Measurements from ENCODE around the gene EIF1. TPM values are rescaled to one million over a fixed set of nuclear protein-coding genes. Genes with fewer than 3 reads are reported as not detected.

The EIF1 gene
- total RNA-seq, 4 donors from 2014 or later: 563 to 1,496 (median 636) TPM

DNA sequence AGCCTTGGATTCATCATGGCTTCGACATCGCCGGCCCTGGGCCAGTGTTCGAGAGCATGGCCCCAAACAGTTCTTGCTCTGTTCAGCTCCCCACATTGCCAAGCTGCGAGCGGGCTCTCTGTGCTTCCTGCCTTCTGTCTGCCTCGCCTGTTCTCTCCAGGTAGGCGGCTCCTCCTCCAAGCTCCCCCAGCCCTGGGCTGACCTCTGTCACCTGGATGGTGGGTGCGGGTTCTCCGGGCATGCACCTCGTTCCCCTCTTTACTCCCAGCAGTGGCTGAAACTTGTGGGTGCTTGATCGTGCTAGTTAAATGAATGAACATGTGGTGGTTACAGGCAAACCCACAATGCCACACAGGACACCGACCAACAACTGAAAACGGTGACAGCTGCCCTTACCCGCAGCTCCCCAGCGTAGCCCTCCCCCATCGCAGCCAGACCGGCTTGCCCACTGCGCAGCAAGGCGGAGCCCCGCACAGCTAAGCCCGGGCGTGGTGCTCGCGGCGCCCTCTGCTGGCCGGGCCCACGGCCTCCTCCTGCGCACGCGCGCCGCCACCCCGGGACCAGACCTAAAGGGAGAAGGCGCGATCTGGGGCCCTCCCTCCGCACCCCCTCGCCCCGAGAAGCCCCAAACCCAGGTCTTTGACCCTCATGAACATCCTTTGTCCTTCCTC is 23.0 kb upstream of the EIF1 start:
- no peak for TF ChIP-seq CTCF (IDR thresholded peaks at IDR 0.05; ENCODE audit: low read depth)

GRCh38 chr17:41666237-41666641 is 22.4 kb upstream of the EIF1 start:
- TF ChIP-seq CTCF (IDR thresholded peaks at IDR 0.05; ENCODE audit: low read depth): no peak

DNA sequence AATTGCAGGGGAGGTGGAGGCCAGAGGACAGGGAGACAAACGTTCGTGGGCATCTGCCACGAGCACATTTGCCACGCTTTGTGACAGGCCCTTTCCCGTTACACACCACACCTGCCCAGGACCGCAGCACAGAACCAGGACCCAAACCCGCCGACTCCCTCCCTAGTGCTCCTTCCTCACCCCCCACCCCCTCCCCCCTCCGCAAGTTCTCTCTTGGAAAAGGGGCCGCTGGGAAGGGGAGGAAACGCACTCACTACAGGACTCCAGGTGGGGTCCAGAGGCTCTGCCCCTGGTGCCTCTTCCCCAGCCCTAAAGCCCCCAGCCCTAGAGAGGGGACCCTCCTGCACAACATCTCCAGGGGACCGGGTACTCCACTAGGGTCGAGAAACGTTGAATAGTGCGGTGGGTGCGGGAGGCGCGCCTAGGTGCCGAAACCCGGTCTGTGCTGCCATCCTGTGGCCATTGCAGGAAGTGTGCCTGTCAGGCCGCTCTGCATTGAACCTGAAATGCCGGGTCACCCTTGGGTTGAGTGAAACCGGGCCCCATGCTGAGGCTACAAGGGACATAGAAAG is 21.9 kb upstream of the EIF1 start:
- TF ChIP-seq CTCF (IDR thresholded peaks at IDR 0.05; ENCODE audit: low read depth): no peak

GRCh38 chr17:41667280-41668041 is 21.2 kb upstream of the EIF1 start:
- no peak for TF ChIP-seq CTCF (IDR thresholded peaks at IDR 0.05; ENCODE audit: low read depth)

GRCh38 chr17:41672153-41672552 is 16.5 kb upstream of the EIF1 start:
- TF ChIP-seq CTCF (IDR thresholded peaks at IDR 0.05; ENCODE audit: low read depth): no peak

DNA sequence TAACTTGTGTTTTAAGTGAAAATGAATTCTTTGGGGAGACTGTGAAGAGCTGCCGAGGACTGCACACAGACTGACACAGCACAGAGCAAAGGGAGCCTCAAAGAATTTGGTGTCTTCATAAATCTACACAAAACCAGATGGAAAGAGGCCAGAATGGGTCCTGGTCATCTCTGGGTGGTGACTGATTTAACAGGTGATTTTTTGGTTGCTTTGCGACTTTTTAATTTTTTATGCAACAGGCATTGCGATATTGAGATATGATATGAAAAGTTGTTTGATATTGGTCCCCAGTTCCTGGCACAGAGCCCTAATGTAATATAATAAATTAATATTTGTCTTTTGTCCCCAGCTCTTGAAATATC is 12.6 kb upstream of the EIF1 start:
- no peak for TF ChIP-seq CTCF (IDR thresholded peaks at IDR 0.05; ENCODE audit: low read depth)

DNA sequence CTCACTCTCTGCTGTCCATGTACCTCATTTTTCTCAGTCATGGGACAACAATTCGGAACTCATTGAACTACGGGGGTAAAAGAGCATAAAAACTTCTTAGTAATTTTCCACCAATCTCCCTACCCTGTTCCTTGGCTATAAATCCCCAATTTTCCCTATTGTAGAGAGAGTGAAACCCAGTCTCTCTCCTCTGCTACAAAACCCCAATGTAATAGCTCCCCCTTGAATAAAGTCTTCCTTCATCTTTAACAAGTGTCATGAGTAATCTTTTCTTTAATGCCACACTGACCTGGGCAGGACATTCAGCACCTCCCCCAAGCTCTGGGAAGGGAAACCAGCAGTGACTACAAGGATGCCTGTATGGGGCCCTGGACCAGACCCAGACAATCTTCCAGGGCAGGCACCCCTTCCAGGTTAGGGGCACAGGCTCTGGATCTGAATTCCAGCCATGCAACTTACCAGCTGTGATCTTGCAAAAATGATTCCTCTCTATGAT is 10.2 kb upstream of the EIF1 start:
- TF ChIP-seq CTCF (IDR thresholded peaks at IDR 0.05; ENCODE audit: low read depth): no peak

Measured in subcutaneous adipose tissue (tissue), 4 donors.